ENCODE results near the gene ZNF888. TPM values are rescaled to one million over a fixed set of nuclear protein-coding genes. Genes with fewer than 3 reads are reported as not detected.
"Not testable (repeated sequence)": the region's sequence is repeated elsewhere in the genome, so short reads cannot be mapped to it uniquely, and the experiment has no call there.

Gene ZNF888
- total RNA-seq, 6 experiments from 2014 or later = 0.37 to 2.0 (median 0.76) TPM

DNA sequence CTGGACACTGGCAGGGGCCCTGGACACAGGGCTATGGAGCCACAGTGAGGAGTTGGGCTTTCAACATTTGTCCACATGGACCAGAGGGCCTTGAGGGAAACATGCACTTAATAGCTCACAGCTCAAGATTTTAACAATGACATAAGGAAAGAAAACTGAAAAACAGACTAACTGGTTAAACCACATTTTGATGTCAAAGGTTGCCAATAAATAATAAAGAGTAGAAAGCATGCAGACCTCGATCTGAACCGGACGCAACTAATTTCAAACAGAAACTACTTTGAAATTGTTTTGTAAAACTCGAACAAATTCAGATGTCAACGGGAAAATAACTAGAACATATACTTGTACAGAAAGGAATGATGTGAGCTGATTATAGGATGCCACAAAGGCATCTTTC, 15.5 kb upstream of the ZNF888 start:
- TF ChIP-seq CTCF (IDR thresholded peaks at IDR 0.05) (no peak), POLR2A (IDR thresholded peaks at IDR 0.05) (no peak)
- no peak overlapping the region for H3K27ac ChIP-seq
- no peak for DNase-seq
- H3K4me3 ChIP-seq = no peak overlapping the region
- intact Hi-C loops (cut with DNase I) = no loop called here
- 44% methylated on average over 5 of the region's 5 CpGs for WGBS (ENCODE audit: insufficient coverage, low coverage, low lambda C conversion rate, missing lambda C conversion rate)
- H3K27me3 ChIP-seq = no peaks in the 10 kb centered on the region
- no peaks in the 10 kb centered on the region for H3K4me1 ChIP-seq
- peaks cover 0 to 1% (median 0%) of the 10 kb centered on the region in 4 donors for H3K9me3 ChIP-seq
- no peak for ATAC-seq
- no peaks in the 10 kb centered on the region for H3K36me3 ChIP-seq

- 83% methylated on average over 1 of the region's 7 CpGs for WGBS (ENCODE audit: insufficient coverage, low coverage, low lambda C conversion rate, missing lambda C conversion rate)
- intact Hi-C loops (cut with DNase I) = no loop called here
- Histone ChIP-seq H3K36me3 (no peaks in the 10 kb centered on the region), H3K4me1 (no peaks in the 10 kb centered on the region), H3K9me3 (peaks cover 0 to 2% (median 0%) of the 10 kb centered on the region in 4 donors), H3K27ac (no peak overlapping the region), H3K4me3 (no peak overlapping the region), H3K27me3 (no peaks in the 10 kb centered on the region)
- TF ChIP-seq CTCF (IDR thresholded peaks at IDR 0.05) (no peak), POLR2A (IDR thresholded peaks at IDR 0.05) (no peak)
- no peak for ATAC-seq
- DNase-seq = no peak
Observed at GRCh38 chr19:52936954-52937325, 13.7 kb upstream of the ZNF888 start.

DNA sequence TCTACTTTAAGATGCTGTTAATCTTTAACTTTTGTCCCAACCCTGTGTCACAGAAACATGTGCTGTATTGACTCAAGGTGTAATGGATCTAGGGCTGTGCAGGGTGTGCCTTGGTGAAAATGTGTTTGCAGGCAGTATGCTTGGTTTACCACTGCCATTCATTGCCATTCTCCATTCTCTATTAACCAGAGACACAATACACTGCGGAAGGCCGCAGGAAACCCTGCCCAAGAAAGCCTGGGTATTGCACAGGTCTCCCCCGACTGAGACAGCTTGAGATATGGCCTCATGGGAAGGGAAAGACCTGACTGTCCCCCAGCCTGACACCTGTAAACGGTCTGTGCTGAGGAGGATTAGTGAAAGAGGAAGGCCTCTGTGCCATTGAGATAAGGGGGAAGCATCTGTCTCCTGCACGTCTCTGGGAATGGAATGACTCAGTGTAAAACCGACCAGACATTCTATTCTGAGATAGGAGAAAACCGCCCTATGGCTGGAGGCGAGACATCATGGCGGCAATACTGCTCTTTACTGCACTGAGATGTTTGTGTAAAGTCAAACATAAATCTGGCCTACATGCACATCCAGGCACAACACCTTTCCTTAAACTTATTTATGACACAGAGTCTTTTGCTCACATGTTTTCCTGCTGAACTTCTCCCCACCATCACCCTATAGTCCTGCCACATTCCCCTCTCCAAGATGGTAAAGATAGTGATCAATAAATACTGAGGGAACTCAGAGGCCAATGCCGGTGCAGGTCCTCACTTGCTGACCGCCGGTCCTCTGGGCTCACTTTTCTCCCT, 13.1 kb upstream of the ZNF888 start:
- no peak overlapping the region for H3K27ac ChIP-seq
- WGBS (ENCODE audit: insufficient coverage, low coverage, low lambda C conversion rate, missing lambda C conversion rate) = 58% methylated on average over 11 of the region's 12 CpGs
- intact Hi-C loops (cut with DNase I) = no loop called here

DNA sequence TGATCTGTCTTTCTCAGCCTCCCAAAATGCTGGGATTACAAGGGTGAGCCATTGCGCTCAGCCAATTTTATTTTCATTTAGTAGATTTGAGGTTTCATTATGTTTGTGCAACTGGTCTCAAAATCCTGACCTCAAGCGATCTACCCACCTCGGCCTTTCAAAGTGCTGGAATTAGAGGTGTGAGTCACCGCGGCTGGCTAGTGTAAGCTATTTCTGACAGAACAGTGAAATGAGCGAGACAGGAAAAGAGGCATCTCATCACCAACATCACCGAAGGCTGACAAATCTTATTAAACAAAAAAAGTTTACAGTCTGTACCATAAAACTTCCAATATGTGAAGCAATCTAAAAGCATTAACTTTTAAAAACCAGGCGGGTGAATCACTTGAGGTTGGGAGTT, 12.2 kb upstream of the ZNF888 start:
- TF ChIP-seq POLR2A (IDR thresholded peaks at IDR 0.05) (no peak), CTCF (IDR thresholded peaks at IDR 0.05) (no peak)
- no peak overlapping the region for H3K4me3 ChIP-seq
- peaks cover 0 to 2% (median 0%) of the 10 kb centered on the region in 4 donors for H3K9me3 ChIP-seq
- WGBS (ENCODE audit: insufficient coverage, low coverage, low lambda C conversion rate, missing lambda C conversion rate) = 75% methylated on average over 8 of the region's 8 CpGs
- no peaks in the 10 kb centered on the region for H3K27me3 ChIP-seq
- no peak for DNase-seq
- intact Hi-C loops (cut with DNase I) = no loop called here
- no peak for ATAC-seq
- no peak overlapping the region for H3K27ac ChIP-seq
- no peaks in the 10 kb centered on the region for H3K4me1 ChIP-seq
- no peaks in the 10 kb centered on the region for H3K36me3 ChIP-seq

More for the DNA sequence above, 13.1 kb upstream of the ZNF888 start:
- no peak overlapping the region for H3K4me3 ChIP-seq
- TF ChIP-seq CTCF (IDR thresholded peaks at IDR 0.05) (no peak), POLR2A (IDR thresholded peaks at IDR 0.05) (no peak)
- H3K4me1 ChIP-seq = no peaks in the 10 kb centered on the region
- H3K36me3 ChIP-seq = no peaks in the 10 kb centered on the region
- peaks cover 0 to 2% (median 0%) of the 10 kb centered on the region in 4 donors for H3K9me3 ChIP-seq
- no peaks in the 10 kb centered on the region for H3K27me3 ChIP-seq
- no peak for ATAC-seq
- DNase-seq = no peak

GRCh38 chr19:52924641-52925040, 1.4 kb upstream of the ZNF888 start:
- H3K27ac ChIP-seq; intact Hi-C loops (cut with DNase I): not testable (repeated sequence)

More at GRCh38 chr19:52924641-52925040, 1.4 kb upstream of the ZNF888 start:
- H3K9me3 ChIP-seq, H3K4me3 ChIP-seq, H3K4me1 ChIP-seq, H3K27me3 ChIP-seq, H3K36me3 ChIP-seq, ATAC-seq, DNase-seq: not testable (repeated sequence)
- 81% methylated on average over 4 of the region's 9 CpGs for WGBS (ENCODE audit: insufficient coverage, low coverage, low lambda C conversion rate, missing lambda C conversion rate)
